HG03045 (cell line): ENCODE data around the gene ZNF638.
"Not testable (repeated sequence)": the region's sequence is repeated elsewhere in the genome, so short reads cannot be mapped to it uniquely, and the experiment has no call there.

Experiments
- ATAC-seq: cut with Tn5 transposase; IDR thresholded peaks from one replicate; pipeline ENCODE4 v1.9.1; 2021; ENCODE audit warnings: mild to moderate bottlenecking, moderate library complexity; ENCODE audit not compliant: unreplicated experiment

Gene ZNF638

GRCh38 chr2:71331581-71332434 is at the start of gene ZNF638:
Gene ZNF638, plus strand, starts transcription at chr2:71331782. Its CDS starts 17,173 bp downstream, at chr2:71348955.
- peak; percentile 95 for ATAC-seq

- ATAC-seq = no peak
Observed at GRCh38 chr2:71281950-71282349, 49.6 kb upstream of the ZNF638 start.

GRCh38 chr2:71282493-71282892 is 49.1 kb upstream of the ZNF638 start:
- no peak for ATAC-seq

- ATAC-seq = no peak
Observed at GRCh38 chr2:71283131-71283530, 48.5 kb upstream of the ZNF638 start.

GRCh38 chr2:71285706-71286105 is 45.9 kb upstream of the ZNF638 start:
- no peak for ATAC-seq

- no peak for ATAC-seq
Observed at GRCh38 chr2:71291398-71291797, 40.2 kb upstream of the ZNF638 start.

GRCh38 chr2:71292159-71292558 is 39.4 kb upstream of the ZNF638 start:
- no peak for ATAC-seq

- ATAC-seq = no peak
Observed at GRCh38 chr2:71298914-71299313, 32.7 kb upstream of the ZNF638 start.

- ATAC-seq = no peak
Observed at GRCh38 chr2:71299507-71299906, 32.1 kb upstream of the ZNF638 start.

- ATAC-seq = no peak
Observed at GRCh38 chr2:71303849-71304248, 27.7 kb upstream of the ZNF638 start.

GRCh38 chr2:71306762-71307161 is 24.8 kb upstream of the ZNF638 start:
- ATAC-seq = no peak

- ATAC-seq = no peak
Observed at GRCh38 chr2:71313016-71313766, 18.4 kb upstream of the ZNF638 start.

- no peak for ATAC-seq
Observed at GRCh38 chr2:71317060-71317459, 14.5 kb upstream of the ZNF638 start.

- not testable (repeated sequence) for ATAC-seq
Observed at GRCh38 chr2:71317900-71318299, 13.7 kb upstream of the ZNF638 start.

GRCh38 chr2:71323386-71323785 is 8.2 kb upstream of the ZNF638 start:
- no peak for ATAC-seq

- no peak for ATAC-seq
Observed at GRCh38 chr2:71326968-71327367, 4.6 kb upstream of the ZNF638 start.

- no peak for ATAC-seq
Observed at GRCh38 chr2:71327916-71328315, 3.7 kb upstream of the ZNF638 start.

GRCh38 chr2:71330155-71330554 is 1.4 kb upstream of the ZNF638 start:
- ATAC-seq = no peak

- ATAC-seq = no peak
Observed at GRCh38 chr2:71330585-71331330, 824 bp upstream of the ZNF638 start.

- ATAC-seq = not testable (repeated sequence)
Observed at GRCh38 chr2:71331331-71331580, 326 bp upstream of the ZNF638 start.

- ATAC-seq = no peak
Observed at GRCh38 chr2:71332435-71332796, 834 bp downstream of the ZNF638 start.

GRCh38 chr2:71333619-71334018 is 2.0 kb downstream of the ZNF638 start:
- ATAC-seq = no peak
